Bronchial epithelial cell (primary cell): ENCODE measurements around the gene CDCA3. TPM values are rescaled to one million over a fixed set of nuclear protein-coding genes. Genes with fewer than 3 reads are reported as not detected.
A peak's percentile ranks its signal among the peaks of the same experiment; 100 is the strongest.
"Not testable (repeated sequence)": the region's sequence is repeated elsewhere in the genome, so short reads cannot be mapped to it uniquely, and the experiment has no call there.

Experiments
- DNase-seq: peaks from one replicate; pipeline ENCODE4 v3.0.0-alpha.2; 2010; ENCODE audit warnings: low read depth
- FAIRE-seq: peaks from 2 replicates; lab custom pipeline; 2011; peaks lifted over from hg19 to GRCh38; lab: Jason Lieb, UNC
- H3K27me3 ChIP-seq: 2 replicates; pipeline ENCODE4 v1.5.1; 2011; ENCODE audit warnings: low read length; ENCODE audit not compliant: control insufficient read depth, insufficient read depth
- H3K36me3 ChIP-seq: 2 replicates; pipeline ENCODE4 v1.5.1; 2011; ENCODE audit warnings: low read length; ENCODE audit not compliant: control insufficient read depth, insufficient read depth
- H3K4me3 ChIP-seq: 2 replicates; pipeline ENCODE4 v1.5.1; 2011; ENCODE audit warnings: mild to moderate bottlenecking, low read depth, low read length, control low read depth
- total RNA-seq: library from RNA; depleted of rRNA; stranded (reverse); fragments of >200 nt; gene quantifications from 2 replicates; pipeline ENCODE4 v1.2.1, GENCODE V29; 2014
- TF ChIP-seq, protein P1 (sequence below): IDR thresholded peaks from 2 replicates; pipeline ENCODE4 v1.5.1; 2011; ENCODE audit warnings: mild to moderate bottlenecking, moderate library complexity, low read length, control low read depth, inconsistent platforms; ENCODE audit not compliant: insufficient read depth, severe bottlenecking

CDCA3 gene
- total RNA-seq, 1 donor from 2014 or later, result 0.26 TPM

DNA sequence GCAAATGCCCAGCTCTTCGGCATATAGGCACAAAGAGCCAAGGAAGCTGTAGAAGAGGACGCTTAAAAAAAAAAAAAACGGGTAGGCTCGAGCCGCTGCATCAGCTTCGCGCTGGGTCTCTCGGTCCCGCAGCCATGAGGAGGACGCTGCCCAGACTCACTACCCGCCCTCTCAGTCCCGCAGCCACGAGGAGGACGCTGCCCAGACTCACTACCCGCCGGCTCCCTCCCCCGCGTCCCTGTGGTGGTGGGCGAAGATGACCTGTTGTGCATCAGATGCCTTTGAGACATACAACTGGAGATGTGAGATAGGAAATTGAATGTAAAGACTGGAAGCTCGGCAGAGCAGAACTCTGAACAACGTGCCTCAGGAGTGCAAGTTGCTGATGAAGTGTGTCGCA, 33.5 kb upstream of the CDCA3 start:
- no peak for DNase-seq
- no peak overlapping the region for H3K4me3 ChIP-seq
- H3K36me3 ChIP-seq, result no peaks in the 10 kb centered on the region
- H3K27me3 ChIP-seq, result no peaks in the 10 kb centered on the region
- TF ChIP-seq, protein P1, sequence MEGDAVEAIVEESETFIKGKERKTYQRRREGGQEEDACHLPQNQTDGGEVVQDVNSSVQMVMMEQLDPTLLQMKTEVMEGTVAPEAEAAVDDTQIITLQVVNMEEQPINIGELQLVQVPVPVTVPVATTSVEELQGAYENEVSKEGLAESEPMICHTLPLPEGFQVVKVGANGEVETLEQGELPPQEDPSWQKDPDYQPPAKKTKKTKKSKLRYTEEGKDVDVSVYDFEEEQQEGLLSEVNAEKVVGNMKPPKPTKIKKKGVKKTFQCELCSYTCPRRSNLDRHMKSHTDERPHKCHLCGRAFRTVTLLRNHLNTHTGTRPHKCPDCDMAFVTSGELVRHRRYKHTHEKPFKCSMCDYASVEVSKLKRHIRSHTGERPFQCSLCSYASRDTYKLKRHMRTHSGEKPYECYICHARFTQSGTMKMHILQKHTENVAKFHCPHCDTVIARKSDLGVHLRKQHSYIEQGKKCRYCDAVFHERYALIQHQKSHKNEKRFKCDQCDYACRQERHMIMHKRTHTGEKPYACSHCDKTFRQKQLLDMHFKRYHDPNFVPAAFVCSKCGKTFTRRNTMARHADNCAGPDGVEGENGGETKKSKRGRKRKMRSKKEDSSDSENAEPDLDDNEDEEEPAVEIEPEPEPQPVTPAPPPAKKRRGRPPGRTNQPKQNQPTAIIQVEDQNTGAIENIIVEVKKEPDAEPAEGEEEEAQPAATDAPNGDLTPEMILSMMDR, result no peak
- no peak for FAIRE-seq

DNA sequence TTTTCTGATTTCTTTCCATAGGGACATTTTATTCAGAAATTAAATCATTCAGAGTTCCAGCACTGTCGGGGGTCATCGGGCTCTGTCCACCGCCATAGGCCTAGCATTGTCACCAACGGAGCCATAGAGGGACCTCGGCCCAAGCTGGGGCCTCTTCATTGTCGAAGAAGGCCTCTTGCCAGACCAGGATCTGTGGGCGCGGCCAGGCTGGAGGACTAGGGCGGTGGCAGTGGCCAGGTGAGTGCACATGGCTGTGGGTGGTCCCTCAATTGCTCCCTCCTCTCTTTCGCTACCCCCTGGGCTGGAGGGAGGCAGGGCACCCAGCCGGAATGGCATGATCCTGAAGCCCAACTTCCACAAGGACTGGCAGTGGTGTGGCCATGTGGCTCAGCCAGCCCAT, 32.6 kb upstream of the CDCA3 start:
- TF ChIP-seq, protein P1, result no peak
- no peak for DNase-seq
- Histone ChIP-seq H3K27me3 (no peaks in the 10 kb centered on the region), H3K4me3 (no peak overlapping the region), H3K36me3 (no peaks in the 10 kb centered on the region)
- no peak for FAIRE-seq

DNA sequence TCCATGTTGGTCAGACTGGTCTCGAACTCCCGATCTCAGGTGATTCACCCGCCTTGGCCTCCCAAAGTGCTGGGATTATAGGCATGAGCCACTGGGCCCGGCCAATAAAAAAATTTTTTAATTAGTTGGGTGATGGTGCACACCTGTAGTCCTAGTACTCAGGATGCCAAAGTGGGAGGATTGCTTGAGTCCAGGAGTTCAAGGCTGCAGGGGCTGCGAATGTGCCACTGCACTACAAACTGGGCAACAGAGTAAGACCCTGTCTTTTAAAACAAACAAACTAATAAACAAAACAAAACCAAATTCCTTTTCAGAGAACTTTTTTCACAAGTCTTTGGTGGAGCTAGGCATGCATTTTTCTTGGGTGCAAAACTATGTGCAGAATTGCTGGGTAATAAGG, 32.2 kb upstream of the CDCA3 start:
- no peak for DNase-seq
- Histone ChIP-seq H3K4me3 (no peak overlapping the region), H3K36me3 (no peaks in the 10 kb centered on the region), H3K27me3 (no peaks in the 10 kb centered on the region)
- TF ChIP-seq, protein P1, result no peak
- FAIRE-seq, result no peak

DNA sequence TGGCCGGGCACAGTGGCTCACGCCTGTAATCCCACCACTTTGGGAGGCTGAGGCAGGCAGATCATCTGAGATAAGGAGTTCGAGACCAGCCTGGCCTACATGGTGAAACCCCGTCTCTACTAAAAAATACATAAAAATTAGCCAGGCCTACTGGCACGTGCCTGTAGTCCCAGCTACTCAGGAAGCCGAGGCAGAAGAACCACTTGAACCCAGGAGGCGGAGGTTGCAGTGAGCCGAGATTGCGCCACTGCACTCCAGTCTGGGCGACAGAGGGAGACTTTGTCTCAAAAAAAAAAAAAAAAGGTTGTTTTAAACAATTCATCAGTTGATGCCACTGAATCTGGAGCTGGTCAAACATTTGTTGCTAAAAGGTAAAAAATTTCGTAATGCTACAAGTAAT, 28.7 kb upstream of the CDCA3 start:
- not testable (repeated sequence) for FAIRE-seq, H3K27me3 ChIP-seq, DNase-seq, H3K4me3 ChIP-seq, H3K36me3 ChIP-seq

DNA sequence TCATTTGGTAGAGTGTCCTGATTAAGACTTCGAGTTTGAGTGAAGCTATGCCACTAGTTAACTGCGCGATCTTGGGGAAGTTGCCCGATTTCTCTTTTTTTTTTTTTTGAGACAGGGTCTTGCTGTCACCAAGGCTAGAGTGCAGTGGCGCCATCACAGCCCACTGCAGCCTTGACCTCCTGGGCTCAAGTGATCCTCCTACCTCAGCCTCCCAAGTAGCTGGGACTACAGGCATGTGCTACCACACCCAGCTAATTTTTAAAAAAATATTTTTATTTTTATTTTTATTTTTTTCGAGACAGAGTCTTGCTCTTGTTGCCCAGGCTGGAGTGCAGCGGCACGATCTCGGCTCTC, 22.9 kb upstream of the CDCA3 start:
- peaks cover 15% of the 10 kb centered on the region for H3K36me3 ChIP-seq
- not testable (repeated sequence) for H3K4me3 ChIP-seq, FAIRE-seq, DNase-seq, H3K27me3 ChIP-seq

DNA sequence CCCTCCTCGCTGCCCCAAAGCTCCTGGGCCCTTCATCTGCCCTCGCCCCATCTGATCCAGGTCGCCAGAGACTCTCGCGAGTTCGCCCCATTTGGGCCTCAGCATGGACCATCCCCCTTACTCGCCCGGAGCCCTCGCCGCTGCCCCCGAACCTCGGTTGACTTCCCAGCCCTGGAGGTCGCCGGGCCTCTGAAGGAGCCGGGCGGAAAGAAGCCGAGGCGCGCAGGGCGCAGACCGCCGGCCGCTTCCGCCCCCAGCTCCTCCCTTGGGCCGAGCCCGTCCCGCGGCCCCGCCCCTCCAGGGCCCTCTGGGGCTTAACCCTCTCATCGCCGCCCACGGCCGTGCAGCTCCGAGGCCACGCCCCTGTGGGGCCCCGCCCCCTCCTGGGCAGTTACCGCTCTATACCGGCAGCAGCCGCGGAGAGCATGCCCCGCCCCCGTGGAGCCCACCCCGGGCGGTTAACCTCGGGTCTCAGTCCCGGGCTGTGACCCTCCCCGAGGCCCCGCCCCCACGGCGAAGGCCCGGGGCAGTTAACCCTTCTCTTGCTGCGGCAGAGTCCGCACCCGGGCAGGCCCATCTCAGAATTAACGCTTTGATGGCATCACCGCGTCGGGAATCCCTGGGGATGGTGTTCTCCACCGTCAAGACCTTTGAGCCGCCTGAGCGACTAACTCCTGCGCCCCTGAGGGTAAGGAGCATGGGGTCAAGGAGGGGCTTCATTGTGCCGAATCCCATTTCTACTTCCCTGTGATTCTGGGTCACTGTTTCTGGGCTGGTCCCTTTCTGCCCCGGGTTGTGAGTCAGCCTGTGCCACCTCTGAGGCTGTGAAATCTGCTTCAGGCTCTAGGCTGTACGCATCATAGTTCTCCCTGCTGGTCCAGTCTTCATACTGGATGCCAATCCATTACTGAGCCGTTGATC, 22.3 kb upstream of the CDCA3 start, which contains the start of gene SPSB2:
Gene SPSB2, minus strand, starts transcription at position 210 of the 921 bp plus-strand sequence. CDS start 402 bp downstream, outside the sequence.
- Histone ChIP-seq H3K27me3 (no peaks in the 10 kb centered on the region), H3K4me3 (peak within 1 kb of the TSS; percentile 54), H3K36me3 (peaks cover 18% of the 10 kb centered on the region)
- TF ChIP-seq, protein P1, result no peak
- FAIRE-seq (no peak), DNase-seq (peak; percentile 78)
